Smooth muscle cell (in vitro differentiated cells): ENCODE data around the gene DAP. TPM values are rescaled to one million over a fixed set of nuclear protein-coding genes. Genes with fewer than 3 reads are reported as not detected.

ENCODE experiments used
- DNase-seq: peaks from one replicate; lab custom pipeline; 2025; ENCODE audit not compliant: unreplicated experiment; lab: John Stamatoyannopoulos, UW
- H2AFZ ChIP-seq: fragments of 200-600 bp; sonication (generic); 2 replicates; pipeline ENCODE4 v1.6.0; 2016; ENCODE audit warnings: antibody characterized with exemption, low read depth, mild to moderate bottlenecking
- H3F3A ChIP-seq: fragments of 200-600 bp; sonication (generic); 2 replicates; pipeline ENCODE4 v1.6.0; 2017; ENCODE audit warnings: antibody characterized with exemption, low read depth
- H3K27ac ChIP-seq: fragments of 200-600 bp; sonication (generic); 2 replicates; pipeline ENCODE4 v1.5.1; 2016; ENCODE audit warnings: low read depth, mild to moderate bottlenecking
- H3K27me3 ChIP-seq: fragments of 200-600 bp; sonication (generic); 2 replicates; pipeline ENCODE4 v1.6.1; 2016; ENCODE audit warnings: low read depth, mild to moderate bottlenecking
- H3K36me3 ChIP-seq: fragments of 200-600 bp; sonication (generic); 2 replicates; pipeline ENCODE4 v1.5.1; 2016; ENCODE audit warnings: low read depth
- H3K4me1 ChIP-seq: fragments of 200-600 bp; sonication (generic); 2 replicates; pipeline ENCODE4 v1.5.1; 2016; ENCODE audit warnings: low read depth
- H3K4me2 ChIP-seq: fragments of 200-600 bp; sonication (generic); 2 replicates; pipeline ENCODE4 v1.6.0; 2016; ENCODE audit warnings: mild to moderate bottlenecking
- H3K4me3 ChIP-seq: fragments of 200-600 bp; sonication (generic); 2 replicates; pipeline ENCODE4 v1.5.1; 2016; ENCODE audit warnings: mild to moderate bottlenecking
- H3K79me2 ChIP-seq: fragments of 200-600 bp; sonication (generic); 2 replicates; pipeline ENCODE4 v1.6.0; 2016; ENCODE audit warnings: low read depth, mild to moderate bottlenecking
- H3K9ac ChIP-seq: fragments of 200-600 bp; sonication (generic); 2 replicates; pipeline ENCODE4 v1.6.0; 2016; ENCODE audit warnings: low read depth
- H3K9me3 ChIP-seq: fragments of 200-600 bp; sonication (generic); replicated peaks from 2 replicates; pipeline ENCODE4 v1.5.1; 2016; ENCODE audit warnings: low read depth
- H4K20me1 ChIP-seq: fragments of 200-600 bp; sonication (generic); 2 replicates; pipeline ENCODE4 v1.6.0; 2016; ENCODE audit warnings: low read depth
- CTCF ChIP-seq: fragments of 200-600 bp; sonication (generic); IDR thresholded peaks from 2 replicates; pipeline ENCODE4 v1.5.1; 2017; ENCODE audit warnings: borderline replicate concordance, mild to moderate bottlenecking, antibody characterized with exemption; ENCODE audit not compliant: insufficient read depth, poor library complexity, severe bottlenecking
- WGBS: methylation state at CpG from one replicate; pipeline ENCODE4 v1.1.7; 2016; ENCODE audit warnings: low lambda C conversion rate; 5-methylcytosine and 5-hydroxymethylcytosine counted together
- polyA plus RNA-seq: library from polyadenylated mRNA; unstranded; fragments of >200 nt; fragmentation: Nextera tagmentation; extraction: Ambion mirVana; gene quantifications from 2 replicates; pipeline ENCODE4 v1.2.1, GENCODE V29; 2016
- total RNA-seq: library from RNA; depleted of rRNA; stranded (reverse); fragments of >200 nt; gene quantifications from 2 replicates; pipeline ENCODE4 v1.2.3, GENCODE V29; 2014

DAP gene
- total and polyA plus RNA-seq, 2 experiments from 2014 or later = 52.3 to 190 TPM

DNA sequence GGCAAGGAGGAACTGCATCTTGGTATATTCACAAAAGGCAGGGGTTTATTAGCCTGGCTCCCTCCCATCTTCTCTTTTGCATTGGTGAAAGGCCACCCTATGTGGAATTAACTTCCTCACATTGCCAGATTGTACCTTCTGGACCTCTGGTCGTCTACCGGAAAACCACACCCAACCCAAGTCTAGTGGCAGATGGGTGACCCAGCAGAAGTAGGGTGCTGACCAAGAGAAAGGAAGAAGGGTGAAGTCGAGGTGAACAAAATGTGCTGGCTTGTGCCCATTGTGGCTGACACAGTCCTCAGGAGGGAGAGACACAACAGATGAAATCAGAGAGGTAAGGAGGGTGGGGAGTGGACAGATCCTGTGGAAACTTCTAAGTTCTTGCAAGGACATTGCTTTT lies 39.8 kb upstream of the DAP start:
- H3K9ac ChIP-seq = no peak overlapping the region

GRCh38 chr5:10797261-10797660 lies 36.2 kb upstream of the DAP start:
- no peaks in the 10 kb centered on the region for H3K9me3 ChIP-seq
- no peaks in the 10 kb centered on the region for H4K20me1 ChIP-seq
- H2AFZ ChIP-seq = no peak overlapping the region
- no peaks in the 10 kb centered on the region for H3F3A ChIP-seq
- no peak overlapping the region for H3K9ac ChIP-seq
- no peak for DNase-seq
- no peaks in the 10 kb centered on the region for H3K36me3 ChIP-seq
- 47% methylated on average over 3 of the region's 3 CpGs for WGBS
- peak overlapping the region; percentile 27 for H3K4me2 ChIP-seq
- H3K27me3 ChIP-seq = peaks cover 8% of the 10 kb centered on the region
- H3K4me1 ChIP-seq = peaks cover 5% of the 10 kb centered on the region
- H3K27ac ChIP-seq = no peak overlapping the region
- TF ChIP-seq CTCF = no peak
- H3K79me2 ChIP-seq = no peaks in the 10 kb centered on the region
- H3K4me3 ChIP-seq = no peak overlapping the region

More for the DNA sequence above, 39.8 kb upstream of the DAP start:
- Histone ChIP-seq H3K27me3 (peaks cover 8% of the 10 kb centered on the region), H3K4me2 (no peak overlapping the region), H3K4me1 (peaks cover 5% of the 10 kb centered on the region), H3K9me3 (no peaks in the 10 kb centered on the region), H3K79me2 (no peaks in the 10 kb centered on the region), H2AFZ (no peak overlapping the region), H3K27ac (no peak overlapping the region), H3F3A (no peaks in the 10 kb centered on the region), H3K36me3 (no peaks in the 10 kb centered on the region), H3K4me3 (no peak overlapping the region), H4K20me1 (no peaks in the 10 kb centered on the region)
- WGBS = 87% methylated on average over 3 of the region's 3 CpGs
- TF ChIP-seq CTCF = no peak
- no peak for DNase-seq

GRCh38 chr5:10793785-10794184 lies 32.8 kb upstream of the DAP start:
- H3K79me2 ChIP-seq = no peaks in the 10 kb centered on the region
- no peaks in the 10 kb centered on the region for H3K4me1 ChIP-seq
- H3K27ac ChIP-seq = no peak overlapping the region
- no peak overlapping the region for H2AFZ ChIP-seq
- no peaks in the 10 kb centered on the region for H3K27me3 ChIP-seq
- no peaks in the 10 kb centered on the region for H4K20me1 ChIP-seq
- no peaks in the 10 kb centered on the region for H3K36me3 ChIP-seq
- DNase-seq = no peak
- no peak overlapping the region for H3K9ac ChIP-seq
- TF ChIP-seq CTCF = no peak
- WGBS = 77% methylated on average over 6 of the region's 6 CpGs
- no peak overlapping the region for H3K4me2 ChIP-seq
- H3F3A ChIP-seq = no peaks in the 10 kb centered on the region
- H3K9me3 ChIP-seq = no peaks in the 10 kb centered on the region
- no peak overlapping the region for H3K4me3 ChIP-seq

- DNase-seq = no peak
- H3K27me3 ChIP-seq = no peaks in the 10 kb centered on the region
- H3K4me3 ChIP-seq = no peak overlapping the region
- no peaks in the 10 kb centered on the region for H3K9me3 ChIP-seq
- H3K4me1 ChIP-seq = no peaks in the 10 kb centered on the region
- no peak for TF ChIP-seq CTCF
- H3K4me2 ChIP-seq = no peak overlapping the region
- no peak overlapping the region for H3K9ac ChIP-seq
- H4K20me1 ChIP-seq = no peaks in the 10 kb centered on the region
- H3K79me2 ChIP-seq = no peaks in the 10 kb centered on the region
- H3F3A ChIP-seq = no peaks in the 10 kb centered on the region
- H2AFZ ChIP-seq = no peak overlapping the region
- WGBS = 90% methylated on average over 1 of the region's 1 CpG
- H3K27ac ChIP-seq = no peak overlapping the region
- no peaks in the 10 kb centered on the region for H3K36me3 ChIP-seq
These were observed 31.3 kb upstream of the DAP start for GRCh38 chr5:10792336-10792735.
